ENCODE data around the gene FRAS1. TPM values are rescaled to one million over a fixed set of nuclear protein-coding genes. Genes with fewer than 3 reads are reported as not detected.

The FRAS1 gene
- total and polyA plus RNA-seq, 4 experiments from 2014 or later = not detected

DNA sequence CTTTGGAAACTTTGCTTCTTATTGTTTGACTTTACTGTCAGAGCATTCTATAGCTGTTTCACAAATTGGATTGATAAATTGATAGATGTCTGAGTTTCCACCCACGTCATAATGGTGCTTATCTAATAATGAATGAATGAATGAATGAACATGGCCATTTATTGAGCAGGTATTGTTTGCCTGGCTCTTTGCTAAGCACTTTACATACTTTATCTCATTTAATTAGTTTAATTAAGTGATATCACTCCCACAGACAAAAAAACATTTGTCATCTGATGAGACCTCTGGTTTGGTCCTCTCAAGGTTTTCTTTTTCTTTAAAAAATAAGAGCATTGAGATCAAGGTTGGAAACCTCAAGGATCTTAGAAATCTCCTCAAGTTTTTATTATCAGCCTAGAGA lies 2.8 kb downstream of the FRAS1 start:
- Mint-ChIP-seq H3K9me3 (peaks cover 0 to 3% (median 0%) of the 10 kb centered on the region in 8 donors), H3K4me1 (peaks cover 12 to 35% (median 24%) of the 10 kb centered on the region in 4 donors), H3K27ac (peak overlapping the region in 1 of 7 donors; percentile 26), H3K27me3 (peaks cover 46 to 64% of the 10 kb centered on the region in 2 donors), H3K4me3 (peak overlapping the region in 3 of 8 donors; percentile 73 to 90 (median 75)), H3K36me3 (peaks cover 0 to 3% of the 10 kb centered on the region in 2 donors)
- no peak overlapping the region for H3K4me3 ChIP-seq (ENCODE audit: low read length in 2 of 2)
- ChIA-PET CTCF (ENCODE audit: partially characterized antibody) (interaction anchor here (0.6 to 1.7 kb wide), 5 partner anchors 9 to 803 kb away, joined by 3 to 6 read pairs (median 3); no protein-coding TSS in a partner anchor), POLR2A (ENCODE audit: partially characterized antibody) (no interaction called here)
- H3K36me3 ChIP-seq (ENCODE audit: insufficient read depth, low read length) = no peaks in the 10 kb centered on the region
- DNase-seq = no peak
- H3K9me3 ChIP-seq (ENCODE audit: control insufficient read depth in 1 of 2, low read length in 2 of 2) = no peaks in the 10 kb centered on the region
- no peak overlapping the region for H3K27ac ChIP-seq (ENCODE audit: low read depth, low read length)
- H3K27me3 ChIP-seq (ENCODE audit: insufficient read depth, low read length) = peaks cover 41% of the 10 kb centered on the region
- intact Hi-C loops (cut with micrococcal nuclease) = loop anchor here (1.0 kb wide), 1 partner anchor 804 kb away; no protein-coding TSS in a partner anchor
- H3K4me1 ChIP-seq (ENCODE audit: insufficient read depth, low read length) = peaks cover 33% of the 10 kb centered on the region

DNA sequence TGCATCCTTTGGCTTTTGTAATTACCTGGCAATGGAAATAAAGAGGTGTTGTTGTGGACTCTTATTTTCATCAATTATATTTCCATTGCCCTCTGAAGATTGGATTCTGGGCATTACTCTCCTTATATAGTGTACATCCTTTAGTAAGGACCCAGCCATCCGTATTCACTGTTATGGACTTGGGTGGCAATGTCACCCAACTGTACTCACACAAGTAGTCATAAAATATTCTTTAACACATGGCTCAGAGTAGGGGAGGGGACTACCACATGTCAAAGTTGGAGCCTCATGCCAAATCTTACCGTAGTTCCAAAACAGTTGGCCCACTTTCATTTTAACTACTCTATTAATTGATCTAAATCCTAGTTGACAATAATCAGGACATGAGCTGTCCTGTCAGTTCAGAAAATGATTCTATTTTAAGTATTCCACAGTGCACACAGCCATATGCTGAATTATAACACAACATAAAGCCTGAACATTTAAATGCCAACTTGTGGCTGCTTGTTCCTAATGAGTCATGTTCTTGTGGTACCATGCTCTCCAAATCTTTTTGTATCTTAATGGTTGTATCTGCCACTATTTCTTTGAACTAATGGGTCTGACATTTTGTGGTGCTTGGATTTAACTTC lies 4.9 kb downstream of the FRAS1 start:
- no peak overlapping the region for H3K4me3 ChIP-seq (ENCODE audit: low read length in 2 of 2)
- Mint-ChIP-seq H3K4me1 (peaks cover 10 to 26% (median 19%) of the 10 kb centered on the region in 4 donors), H3K36me3 (no peaks in the 10 kb centered on the region), H3K27ac (peak overlapping the region in 1 of 7 donors; percentile 0), H3K9me3 (peaks cover 0 to 3% (median 0%) of the 10 kb centered on the region in 8 donors), H3K27me3 (peaks cover 35 to 60% of the 10 kb centered on the region in 2 donors), H3K4me3 (peak overlapping the region in 1 of 8 donors; percentile 36)
- no peaks in the 10 kb centered on the region for H3K36me3 ChIP-seq (ENCODE audit: insufficient read depth, low read length)
- peaks cover 24% of the 10 kb centered on the region for H3K4me1 ChIP-seq (ENCODE audit: insufficient read depth, low read length)
- H3K27me3 ChIP-seq (ENCODE audit: insufficient read depth, low read length) = peaks cover 28% of the 10 kb centered on the region
- POLR2A ChIA-PET (ENCODE audit: partially characterized antibody) = no interaction called here
- no peak for DNase-seq
- H3K9me3 ChIP-seq (ENCODE audit: control insufficient read depth in 1 of 2, low read length in 2 of 2) = no peaks in the 10 kb centered on the region
- intact Hi-C loops (cut with micrococcal nuclease) = no loop called here
- no peak overlapping the region for H3K27ac ChIP-seq (ENCODE audit: low read depth, low read length)
- CTCF ChIA-PET (ENCODE audit: partially characterized antibody) = no interaction called here

DNA sequence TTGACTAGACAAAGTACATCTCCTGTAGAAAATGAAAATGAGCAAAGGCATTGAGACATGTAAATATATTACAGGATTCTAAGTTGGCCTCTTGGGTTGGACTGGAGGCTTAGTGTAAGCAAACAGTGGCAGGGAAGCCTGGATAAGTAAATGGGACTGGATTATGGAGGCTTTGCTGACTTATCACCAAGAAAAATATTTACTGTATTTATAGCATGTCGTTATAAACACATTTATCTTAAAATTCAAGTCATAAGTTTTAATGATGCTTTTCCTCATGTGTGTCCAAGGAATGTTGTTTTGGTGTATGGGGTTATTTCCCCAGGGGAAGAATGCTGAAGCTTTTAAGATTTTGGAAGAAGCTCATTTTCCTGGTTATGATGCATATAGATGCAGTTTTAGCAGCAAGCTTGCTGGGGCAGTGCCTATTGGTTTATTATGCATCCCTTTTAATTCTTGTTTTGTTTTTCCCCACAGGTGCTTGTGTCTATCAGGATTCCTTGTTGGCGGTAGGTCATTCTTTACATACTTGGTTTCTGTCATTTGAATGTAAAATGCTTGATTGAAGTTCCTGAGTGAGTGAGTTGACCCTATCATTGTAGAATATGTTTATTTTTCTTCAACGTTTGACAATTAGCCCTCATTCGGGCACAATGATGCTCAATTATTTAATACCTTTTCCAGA lies 8.5 kb downstream of the FRAS1 start:
- H3K9me3 ChIP-seq (ENCODE audit: control insufficient read depth in 1 of 2, low read length in 2 of 2) = no peaks in the 10 kb centered on the region
- no peaks in the 10 kb centered on the region for H3K36me3 ChIP-seq (ENCODE audit: insufficient read depth, low read length)
- no peak overlapping the region for H3K4me3 ChIP-seq (ENCODE audit: low read length in 2 of 2)
- no peaks in the 10 kb centered on the region for H3K27me3 ChIP-seq (ENCODE audit: insufficient read depth, low read length)
- Mint-ChIP-seq H3K4me1 (no peaks in the 10 kb centered on the region), H3K27ac (peak overlapping the region in 1 of 7 donors; percentile 53), H3K27me3 (peaks cover 24 to 37% of the 10 kb centered on the region in 2 donors), H3K36me3 (no peaks in the 10 kb centered on the region), H3K9me3 (peaks cover 0 to 3% (median 0%) of the 10 kb centered on the region in 8 donors), H3K4me3 (no peak overlapping the region)
- DNase-seq = no peak
- no peak overlapping the region for H3K27ac ChIP-seq (ENCODE audit: low read depth, low read length)
- intact Hi-C loops (cut with micrococcal nuclease) = no loop called here
- ChIA-PET CTCF (ENCODE audit: partially characterized antibody) (no interaction called here), POLR2A (ENCODE audit: partially characterized antibody) (no interaction called here)
- no peaks in the 10 kb centered on the region for H3K4me1 ChIP-seq (ENCODE audit: insufficient read depth, low read length)

DNA sequence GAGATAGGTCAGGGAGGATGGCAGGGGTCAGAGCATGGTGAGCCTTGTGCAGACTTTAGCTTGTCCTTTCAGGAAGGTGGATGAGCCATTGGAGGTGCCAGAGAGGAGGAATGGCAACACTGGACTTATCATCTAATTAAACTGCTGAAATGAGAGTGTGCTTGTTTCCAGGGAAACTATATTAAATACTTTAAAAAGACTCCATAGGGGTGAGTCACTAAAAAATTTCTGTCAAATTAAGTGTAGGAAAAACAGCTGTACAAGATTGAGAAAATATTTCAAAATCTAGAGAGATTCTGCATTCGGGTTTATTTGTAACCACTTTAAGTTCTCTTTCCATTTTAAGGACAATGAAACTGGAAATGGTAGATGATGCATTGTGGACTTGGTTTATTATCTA lies 11.4 kb downstream of the FRAS1 start:
- intact Hi-C loops (cut with micrococcal nuclease) = no loop called here

DNA sequence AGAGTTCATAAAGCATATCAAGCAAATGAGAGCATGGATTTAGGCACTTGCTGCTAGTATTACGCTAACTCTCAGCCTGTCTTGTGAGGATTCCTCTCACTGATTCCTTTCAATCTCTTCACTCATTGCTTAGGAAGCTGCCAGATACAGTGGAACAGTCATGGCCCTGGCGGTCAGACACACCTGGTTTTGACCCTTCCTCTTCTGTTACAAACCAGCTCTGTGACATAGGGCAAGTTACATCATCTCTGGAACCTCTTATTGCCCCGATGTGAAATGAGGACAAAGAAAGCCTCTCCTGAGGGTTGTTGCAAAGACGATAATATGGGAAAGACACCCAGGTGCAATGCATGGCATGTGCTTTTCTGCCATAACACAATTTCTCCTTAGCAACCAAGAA lies 12.2 kb downstream of the FRAS1 start:
- Histone ChIP-seq H3K27me3 (ENCODE audit: insufficient read depth, low read length) (no peaks in the 10 kb centered on the region), H3K9me3 (ENCODE audit: control insufficient read depth in 1 of 2, low read length in 2 of 2) (no peaks in the 10 kb centered on the region), H3K4me1 (ENCODE audit: insufficient read depth, low read length) (no peaks in the 10 kb centered on the region), H3K27ac (ENCODE audit: low read depth, low read length) (no peak overlapping the region), H3K36me3 (ENCODE audit: insufficient read depth, low read length) (no peaks in the 10 kb centered on the region), H3K4me3 (ENCODE audit: low read length in 2 of 2) (no peak overlapping the region)
- H3K27me3 Mint-ChIP-seq = peaks cover 10 to 25% of the 10 kb centered on the region in 2 donors
- intact Hi-C loops (cut with micrococcal nuclease) = no loop called here
- no peaks in the 10 kb centered on the region for H3K4me1 Mint-ChIP-seq
- CTCF ChIA-PET (ENCODE audit: partially characterized antibody) = interaction anchor here (1.8 kb wide), 1 partner anchor 10 kb away, joined by 5 read pairs; no protein-coding TSS in a partner anchor
- H3K4me3 Mint-ChIP-seq = no peak overlapping the region
- peaks cover 0 to 1% (median 0%) of the 10 kb centered on the region in 8 donors for H3K9me3 Mint-ChIP-seq
- H3K36me3 Mint-ChIP-seq = no peaks in the 10 kb centered on the region
- POLR2A ChIA-PET (ENCODE audit: partially characterized antibody) = no interaction called here
- no peak for DNase-seq
- H3K27ac Mint-ChIP-seq = no peak overlapping the region

More for the DNA sequence above, 11.4 kb downstream of the FRAS1 start:
- H3K27ac Mint-ChIP-seq = no peak overlapping the region
- H3K4me3 Mint-ChIP-seq = no peak overlapping the region
- Histone ChIP-seq H3K36me3 (ENCODE audit: insufficient read depth, low read length) (no peaks in the 10 kb centered on the region), H3K9me3 (ENCODE audit: control insufficient read depth in 1 of 2, low read length in 2 of 2) (no peaks in the 10 kb centered on the region), H3K4me1 (ENCODE audit: insufficient read depth, low read length) (no peaks in the 10 kb centered on the region), H3K4me3 (ENCODE audit: low read length in 2 of 2) (no peak overlapping the region), H3K27ac (ENCODE audit: low read depth, low read length) (no peak overlapping the region), H3K27me3 (ENCODE audit: insufficient read depth, low read length) (no peaks in the 10 kb centered on the region)
- H3K9me3 Mint-ChIP-seq = peaks cover 0 to 1% (median 0%) of the 10 kb centered on the region in 8 donors
- no peaks in the 10 kb centered on the region for H3K36me3 Mint-ChIP-seq
- POLR2A ChIA-PET (ENCODE audit: partially characterized antibody) = interaction anchor here (0.6 kb wide), 1 partner anchor 207 kb away, joined by 3 read pairs; no protein-coding TSS in a partner anchor
- peaks cover 10 to 22% of the 10 kb centered on the region in 2 donors for H3K27me3 Mint-ChIP-seq
- no peaks in the 10 kb centered on the region for H3K4me1 Mint-ChIP-seq
- CTCF ChIA-PET (ENCODE audit: partially characterized antibody) = no interaction called here
- DNase-seq = no peak

DNA sequence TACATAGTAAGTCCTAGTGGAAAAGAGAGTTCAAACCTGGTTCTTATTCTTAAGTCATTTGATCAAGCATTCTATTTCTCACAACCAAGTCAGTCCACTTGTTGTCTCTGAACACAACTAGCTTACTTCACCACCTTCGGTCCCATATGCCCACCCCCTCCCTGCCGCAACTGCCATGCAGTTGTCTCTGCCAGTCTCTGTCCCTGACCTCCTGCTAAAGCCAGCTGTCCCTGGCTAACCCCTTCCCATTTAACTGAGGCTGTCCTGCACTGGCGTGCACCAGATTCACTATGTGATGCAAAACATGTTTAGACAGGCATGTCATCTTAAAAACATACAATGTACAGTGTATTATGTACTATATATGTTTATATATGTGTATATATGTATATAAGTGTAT lies 12.7 kb downstream of the FRAS1 start:
- Mint-ChIP-seq H3K4me3 (no peak overlapping the region), H3K9me3 (peaks cover 0 to 1% (median 0%) of the 10 kb centered on the region in 8 donors), H3K27me3 (peaks cover 10 to 29% of the 10 kb centered on the region in 2 donors), H3K27ac (no peak overlapping the region), H3K4me1 (no peaks in the 10 kb centered on the region), H3K36me3 (no peaks in the 10 kb centered on the region)
- Histone ChIP-seq H3K27me3 (ENCODE audit: insufficient read depth, low read length) (no peaks in the 10 kb centered on the region), H3K9me3 (ENCODE audit: control insufficient read depth in 1 of 2, low read length in 2 of 2) (no peaks in the 10 kb centered on the region), H3K4me1 (ENCODE audit: insufficient read depth, low read length) (no peaks in the 10 kb centered on the region), H3K4me3 (ENCODE audit: low read length in 2 of 2) (no peak overlapping the region), H3K36me3 (ENCODE audit: insufficient read depth, low read length) (no peaks in the 10 kb centered on the region), H3K27ac (ENCODE audit: low read depth, low read length) (no peak overlapping the region)
- ChIA-PET CTCF (ENCODE audit: partially characterized antibody) (interaction anchor here (1.0 to 1.8 kb wide), 2 partner anchors 10 to 11 kb away, joined by 3 to 5 read pairs; no protein-coding TSS in a partner anchor), POLR2A (ENCODE audit: partially characterized antibody) (no interaction called here)
- DNase-seq = no peak
- intact Hi-C loops (cut with micrococcal nuclease) = no loop called here

DNA sequence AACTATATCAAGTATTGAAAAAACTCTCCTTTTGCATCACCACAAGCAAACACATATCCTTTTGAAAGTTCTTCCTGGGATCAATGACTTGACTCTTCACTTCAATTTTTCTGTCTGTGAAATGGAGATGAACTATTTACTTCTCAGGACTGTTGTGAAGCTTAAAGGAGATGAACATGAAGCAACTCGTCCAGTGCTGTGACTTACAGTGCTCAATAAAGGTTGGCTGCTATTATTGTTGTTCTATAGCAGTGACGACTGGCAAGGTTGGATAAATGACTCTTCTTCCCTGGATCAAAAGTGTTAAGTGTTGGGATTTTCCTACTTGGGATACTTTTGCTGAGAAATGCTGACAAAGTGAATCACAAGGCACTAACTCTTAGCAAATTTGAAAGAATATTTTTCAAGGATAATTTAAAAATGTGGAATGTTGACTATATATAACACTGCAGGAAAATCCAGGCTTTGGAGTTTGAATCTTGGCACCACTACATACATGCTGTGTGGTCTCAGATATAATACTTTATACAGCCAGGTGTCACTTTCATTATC lies 13.7 kb downstream of the FRAS1 start:
- DNase-seq = no peak
- H3K4me3 ChIP-seq (ENCODE audit: low read length in 2 of 2) = no peak overlapping the region
- ChIA-PET POLR2A (ENCODE audit: partially characterized antibody) (no interaction called here), CTCF (ENCODE audit: partially characterized antibody) (interaction anchor here (1.0 to 1.8 kb wide), 2 partner anchors 11 to 12 kb away, joined by 3 to 5 read pairs; no protein-coding TSS in a partner anchor)
- no peak overlapping the region for H3K27ac Mint-ChIP-seq
- H3K4me3 Mint-ChIP-seq = no peak overlapping the region
- intact Hi-C loops (cut with micrococcal nuclease) = no loop called here
- H3K9me3 ChIP-seq (ENCODE audit: control insufficient read depth in 1 of 2, low read length in 2 of 2) = no peaks in the 10 kb centered on the region
- no peaks in the 10 kb centered on the region for H3K36me3 ChIP-seq (ENCODE audit: insufficient read depth, low read length)
- H3K27ac ChIP-seq (ENCODE audit: low read depth, low read length) = no peak overlapping the region
- no peaks in the 10 kb centered on the region for H3K4me1 ChIP-seq (ENCODE audit: insufficient read depth, low read length)
- no peaks in the 10 kb centered on the region for H3K9me3 Mint-ChIP-seq
- no peaks in the 10 kb centered on the region for H3K4me1 Mint-ChIP-seq
- H3K27me3 Mint-ChIP-seq = peaks cover 13 to 33% of the 10 kb centered on the region in 2 donors
- no peaks in the 10 kb centered on the region for H3K27me3 ChIP-seq (ENCODE audit: insufficient read depth, low read length)
- no peaks in the 10 kb centered on the region for H3K36me3 Mint-ChIP-seq

Measured in CD4-positive, alpha-beta memory T cell (primary cell).